CD14-positive monocyte (primary cell): Measurements from ENCODE around the gene PRDM7. TPM values are rescaled to one million over a fixed set of nuclear protein-coding genes. Genes with fewer than 3 reads are reported as not detected.

ENCODE experiments used
- DNase-seq, 3 donors: peaks; one replicate each; pipeline ENCODE4 v3.0.0-alpha.2; 2011 to 2022
- H2AFZ ChIP-seq: 2 replicates; pipeline ENCODE4 v1.6.0; 2012; ENCODE audit warnings: mild to moderate bottlenecking, low read depth, low read length, inconsistent platforms; ENCODE audit not compliant: insufficient read depth, poor library complexity, severe bottlenecking
- H3K27ac ChIP-seq, 2 donors: 1 replicate in 1 of 2; 2 replicates in 1 of 2; pipeline ENCODE4 v1.5.1; 2012 to 2013; ENCODE audit warnings: low read length in 2 of 2, control low read depth in 1 of 2, inconsistent platforms in 1 of 2, low read depth in 1 of 2, mild to moderate bottlenecking in 1 of 2
- H3K27me3 ChIP-seq, 2 donors: one replicate each; pipeline versions ENCODE4 v1.6.0 to v1.6.1; 2011 to 2013; ENCODE audit warnings: low read length in 2 of 2; ENCODE audit not compliant: control insufficient read depth in 2 of 2, insufficient read depth in 2 of 2
- H3K36me3 ChIP-seq, 2 donors: replicated peaks in 1 of 2; 1 replicate in 1 of 2; 2 replicates in 1 of 2; pipeline versions ENCODE4 v1.5.1 to v1.6.1; 2012 to 2013; ENCODE audit warnings: low read length in 2 of 2, control low read depth in 1 of 2, inconsistent platforms in 1 of 2, mild to moderate bottlenecking in 1 of 2; ENCODE audit not compliant: insufficient read depth in 2 of 2, control insufficient read depth in 1 of 2
- H3K4me1 ChIP-seq, 2 donors: 1 replicate in 1 of 2; 2 replicates in 1 of 2; pipeline versions ENCODE4 v1.5.1 to v1.6.1; 2012 to 2013; ENCODE audit warnings: low read length in 2 of 2, control low read depth in 1 of 2, inconsistent platforms in 1 of 2, mild to moderate bottlenecking in 1 of 2, moderate library complexity in 1 of 2; ENCODE audit not compliant: insufficient read depth in 2 of 2, control insufficient read depth in 1 of 2
- H3K4me2 ChIP-seq: replicated peaks from 2 replicates; pipeline ENCODE3; 2012; ENCODE audit warnings: low read length, moderate library complexity, mild to moderate bottlenecking; ENCODE audit not compliant: poor library complexity, severe bottlenecking; ENCODE audit errors: extremely low read depth
- H3K4me3 ChIP-seq, 3 experiments: fragments of 200-600 bp in 1 of 3; sonication (generic) in 1 of 3; replicated peaks in 1 of 3; 1 replicate in 2 of 3; 2 replicates in 1 of 3; pipeline ENCODE4 v1.5.1; 2011 to 2013; ENCODE audit warnings: low read length in 3 of 3, mild to moderate bottlenecking in 3 of 3, control low read depth in 2 of 3, low read depth in 2 of 3, inconsistent platforms in 1 of 3, moderate library complexity in 1 of 3
- H3K79me2 ChIP-seq: 2 replicates; pipeline ENCODE4 v1.6.0; 2012; ENCODE audit warnings: mild to moderate bottlenecking, control low read depth, inconsistent platforms, low read length, moderate library complexity; ENCODE audit not compliant: insufficient read depth
- H3K9ac ChIP-seq: 2 replicates; pipeline ENCODE4 v1.6.0; 2017; ENCODE audit warnings: low read length, mild to moderate bottlenecking; ENCODE audit not compliant: insufficient read depth, poor library complexity, severe bottlenecking
- H3K9me3 ChIP-seq, 2 donors: replicated peaks in 1 of 2; 1 replicate in 1 of 2; 2 replicates in 1 of 2; pipeline versions ENCODE4 v1.5.1 to v1.6.1; 2012 to 2013; ENCODE audit warnings: low read length in 2 of 2, control low read depth in 1 of 2; ENCODE audit not compliant: control insufficient read depth in 1 of 2, insufficient read depth in 1 of 2
- H4K20me1 ChIP-seq: 2 replicates; pipeline ENCODE4 v1.6.0; 2012; ENCODE audit warnings: mild to moderate bottlenecking, low read length, control low read depth, moderate library complexity; ENCODE audit not compliant: insufficient read depth
- H3K27ac Mint-ChIP-seq, 7 donors: one replicate each; pipeline ENCODE4 v1.8.0; 2020; ENCODE audit warnings: mild to moderate bottlenecking in 7 of 7, mixed read lengths in 7 of 7, moderate library complexity in 6 of 7, inconsistent platforms in 2 of 7
- H3K27me3 Mint-ChIP-seq, 3 donors: one replicate each; pipeline ENCODE4 v1.8.0; 2021 to 2022; ENCODE audit warnings: low read depth in 3 of 3, mild to moderate bottlenecking in 3 of 3, mixed read lengths in 3 of 3, moderate library complexity in 3 of 3, inconsistent platforms in 1 of 3
- H3K36me3 Mint-ChIP-seq, 2 donors: one replicate each; pipeline ENCODE4 v1.8.0; 2020; ENCODE audit warnings: mixed read lengths in 2 of 2, inconsistent platforms in 1 of 2, mild to moderate bottlenecking in 1 of 2
- H3K4me1 Mint-ChIP-seq: one replicate; pipeline ENCODE4 v1.8.0; 2020; ENCODE audit warnings: mild to moderate bottlenecking, mixed read lengths
- H3K4me3 Mint-ChIP-seq, 2 donors: one replicate each; pipeline ENCODE4 v1.8.0; 2020; ENCODE audit warnings: mild to moderate bottlenecking in 2 of 2, mixed read lengths in 2 of 2, moderate library complexity in 1 of 2
- H3K9me3 Mint-ChIP-seq, 7 donors: one replicate each; pipeline ENCODE4 v1.8.0; 2020 to 2022; ENCODE audit warnings: mixed read lengths in 7 of 7, mild to moderate bottlenecking in 6 of 7, moderate library complexity in 6 of 7, inconsistent platforms in 2 of 7
- WGBS: methylation state at CpG from one replicate; pipeline ENCODE4 v1.1.5; 2013; ENCODE audit warnings: missing lambda C conversion rate; ENCODE audit not compliant: insufficient coverage; 5-methylcytosine and 5-hydroxymethylcytosine counted together
- intact Hi-C, 2 donors: fragments of 100-400 bp; cut with micrococcal nuclease; formaldehyde crosslinking; loops; one replicate each; pipeline versions ENCODE4 v1.15.0 to v1.15.1; 2023
- polyA plus RNA-seq, 3 donors: library from polyadenylated mRNA; depleted of rRNA in 1 of 3; unstranded in 2 of 3; stranded (reverse) in 1 of 3; fragments of 300-500 nt in 2 of 3; fragments of >200 nt in 1 of 3; fragmentation: Illumina TruSeq in 2 of 3; gene quantifications; 1 replicate in 2 of 3; 2 replicates in 1 of 3; pipeline ENCODE4 v1.2.3, GENCODE V29; 2012 to 2021
- TF ChIP-seq, protein P1 (sequence below): fragments of 200-600 bp; IDR thresholded peaks from one replicate; pipeline ENCODE4 v1.8.0; 2022; ENCODE audit warnings: antibody characterized with exemption, mild to moderate bottlenecking

The PRDM7 gene
- polyA plus RNA-seq, 3 donors: not detected

DNA sequence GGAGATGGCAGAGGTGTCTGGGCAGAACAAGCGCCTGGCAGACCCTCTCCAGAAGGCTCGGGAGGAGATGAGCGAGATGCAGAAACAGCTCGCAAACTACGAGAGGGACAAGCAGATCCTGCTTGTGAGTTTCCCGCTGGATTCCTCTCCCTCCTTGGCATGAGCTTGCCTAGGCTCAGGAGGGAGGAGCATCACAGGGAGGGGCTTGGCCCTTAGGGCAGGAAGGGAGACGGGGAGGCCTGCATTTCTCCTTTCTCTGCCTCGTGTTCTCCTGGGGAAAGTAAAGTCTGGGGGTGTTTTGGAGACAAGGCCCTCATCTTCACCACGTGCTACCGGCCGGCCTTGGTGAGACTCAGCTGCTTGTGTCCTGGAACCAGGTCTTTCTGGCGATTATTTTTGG, 39.9 kb downstream of the PRDM7 start:
- no peak for DNase-seq
- Mint-ChIP-seq H3K27ac (no peak overlapping the region), H3K36me3 (peaks cover 11 to 12% of the 10 kb centered on the region in 2 donors), H3K4me3 (no peak overlapping the region), H3K27me3 (peaks cover 0 to 10% (median 5%) of the 10 kb centered on the region in 3 donors), H3K4me1 (peaks cover 16% of the 10 kb centered on the region), H3K9me3 (peaks cover 0 to 5% (median 0%) of the 10 kb centered on the region in 7 donors)
- no peak overlapping the region for H3K4me2 ChIP-seq
- H3K27me3 ChIP-seq: no peaks in the 10 kb centered on the region
- WGBS: 97% methylated on average over 10 of the region's 12 CpGs
- intact Hi-C loops: no loop called here
- no peak overlapping the region for H3K9ac ChIP-seq
- H3K9me3 ChIP-seq: no peaks in the 10 kb centered on the region
- H4K20me1 ChIP-seq: no peaks in the 10 kb centered on the region
- H3K36me3 ChIP-seq: peaks cover 0 to 5% of the 10 kb centered on the region in 2 donors
- TF ChIP-seq, protein P1, sequence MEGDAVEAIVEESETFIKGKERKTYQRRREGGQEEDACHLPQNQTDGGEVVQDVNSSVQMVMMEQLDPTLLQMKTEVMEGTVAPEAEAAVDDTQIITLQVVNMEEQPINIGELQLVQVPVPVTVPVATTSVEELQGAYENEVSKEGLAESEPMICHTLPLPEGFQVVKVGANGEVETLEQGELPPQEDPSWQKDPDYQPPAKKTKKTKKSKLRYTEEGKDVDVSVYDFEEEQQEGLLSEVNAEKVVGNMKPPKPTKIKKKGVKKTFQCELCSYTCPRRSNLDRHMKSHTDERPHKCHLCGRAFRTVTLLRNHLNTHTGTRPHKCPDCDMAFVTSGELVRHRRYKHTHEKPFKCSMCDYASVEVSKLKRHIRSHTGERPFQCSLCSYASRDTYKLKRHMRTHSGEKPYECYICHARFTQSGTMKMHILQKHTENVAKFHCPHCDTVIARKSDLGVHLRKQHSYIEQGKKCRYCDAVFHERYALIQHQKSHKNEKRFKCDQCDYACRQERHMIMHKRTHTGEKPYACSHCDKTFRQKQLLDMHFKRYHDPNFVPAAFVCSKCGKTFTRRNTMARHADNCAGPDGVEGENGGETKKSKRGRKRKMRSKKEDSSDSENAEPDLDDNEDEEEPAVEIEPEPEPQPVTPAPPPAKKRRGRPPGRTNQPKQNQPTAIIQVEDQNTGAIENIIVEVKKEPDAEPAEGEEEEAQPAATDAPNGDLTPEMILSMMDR: no peak
- peaks cover 0 to 7% of the 10 kb centered on the region in 2 donors for H3K4me1 ChIP-seq
- no peak overlapping the region for H3K27ac ChIP-seq
- H3K4me3 ChIP-seq: no peak overlapping the region
- no peak overlapping the region for H2AFZ ChIP-seq
- H3K79me2 ChIP-seq: no peaks in the 10 kb centered on the region

DNA sequence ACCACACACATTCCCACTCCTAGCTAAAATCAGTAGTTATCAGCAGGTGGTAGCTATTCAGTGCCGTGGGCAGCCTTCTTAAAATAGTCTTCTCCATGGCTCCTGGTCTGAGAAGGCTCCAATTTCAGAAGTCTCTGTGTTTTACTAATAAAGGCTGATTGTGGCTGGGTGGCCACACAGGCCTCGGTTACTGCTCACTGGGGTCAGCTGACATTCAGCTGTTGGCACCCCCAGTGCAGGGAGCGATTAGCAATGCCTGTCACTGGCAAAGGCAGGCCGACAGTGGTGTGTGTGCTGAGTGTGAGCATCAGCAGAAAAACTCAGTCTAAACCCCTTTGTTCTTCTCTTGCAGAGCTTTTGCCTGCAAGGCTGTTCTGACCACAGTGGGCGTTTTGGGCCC, 41.2 kb downstream of the PRDM7 start:
- DNase-seq: no peak
- peaks cover 0 to 7% of the 10 kb centered on the region in 2 donors for H3K4me1 ChIP-seq
- no peaks in the 10 kb centered on the region for H3K79me2 ChIP-seq
- no peak overlapping the region for H3K4me3 ChIP-seq
- intact Hi-C loops: no loop called here
- H3K4me2 ChIP-seq: no peak overlapping the region
- no peaks in the 10 kb centered on the region for H4K20me1 ChIP-seq
- H3K27me3 ChIP-seq: no peaks in the 10 kb centered on the region
- TF ChIP-seq, protein P1: no peak
- H3K27ac Mint-ChIP-seq: no peak overlapping the region
- H3K4me1 Mint-ChIP-seq: peaks cover 16% of the 10 kb centered on the region
- H3K27me3 Mint-ChIP-seq: peaks cover 0 to 19% (median 11%) of the 10 kb centered on the region in 3 donors
- no peaks in the 10 kb centered on the region for H3K9me3 ChIP-seq
- H3K36me3 Mint-ChIP-seq: peaks cover 12 to 14% of the 10 kb centered on the region in 2 donors
- H3K9me3 Mint-ChIP-seq: peaks cover 0 to 9% (median 2%) of the 10 kb centered on the region in 7 donors
- no peak overlapping the region for H3K27ac ChIP-seq
- no peak overlapping the region for H3K4me3 Mint-ChIP-seq
- WGBS: 85% methylated on average over 4 of the region's 5 CpGs
- H3K9ac ChIP-seq: no peak overlapping the region
- peaks cover 0 to 5% of the 10 kb centered on the region in 2 donors for H3K36me3 ChIP-seq
- no peak overlapping the region for H2AFZ ChIP-seq
